Measurements from ENCODE around the gene ASB18.
"Not testable (repeated sequence)": the region's sequence is repeated elsewhere in the genome, so short reads cannot be mapped to it uniquely, and the experiment has no call there.

The ASB18 gene

GRCh38 chr2:236264256-236264655 lies at the start of gene ASB18:
TSS of gene ASB18 (minus strand) at chr2:236264406. CDS start at chr2:236264345, 61 bp downstream.
- no peak for DNase-seq

GRCh38 chr2:236311286-236311685 lies 47.1 kb upstream of the ASB18 start:
- no peak for DNase-seq

- DNase-seq: peak; percentile 2
Measured at GRCh38 chr2:236309669-236310029, 45.4 kb upstream of the ASB18 start.

- no peak for DNase-seq
Measured at GRCh38 chr2:236308855-236309668, 44.9 kb upstream of the ASB18 start.

GRCh38 chr2:236307641-236308040 lies 43.4 kb upstream of the ASB18 start:
- no peak for DNase-seq

- DNase-seq: no peak
Measured at GRCh38 chr2:236306825-236307540, 42.8 kb upstream of the ASB18 start.

- DNase-seq: no peak
Measured at GRCh38 chr2:236305964-236306605, 41.9 kb upstream of the ASB18 start.

GRCh38 chr2:236305531-236305930 lies 41.3 kb upstream of the ASB18 start:
- no peak for DNase-seq

GRCh38 chr2:236303935-236304334 lies 39.7 kb upstream of the ASB18 start:
- DNase-seq: no peak

- no peak for DNase-seq
Measured at GRCh38 chr2:236302555-236302954, 38.3 kb upstream of the ASB18 start.

- no peak for DNase-seq
Measured at GRCh38 chr2:236298924-236299475, 34.8 kb upstream of the ASB18 start.

GRCh38 chr2:236295481-236295880 lies 31.3 kb upstream of the ASB18 start:
- DNase-seq: no peak

- DNase-seq: no peak
Measured at GRCh38 chr2:236294647-236295046, 30.4 kb upstream of the ASB18 start.

- no peak for DNase-seq
Measured at GRCh38 chr2:236293241-236293810, 29.1 kb upstream of the ASB18 start.

- DNase-seq: no peak
Measured at GRCh38 chr2:236291911-236292310, 27.7 kb upstream of the ASB18 start.

- no peak for DNase-seq
Measured at GRCh38 chr2:236291476-236291875, 27.3 kb upstream of the ASB18 start.

- DNase-seq: no peak
Measured at GRCh38 chr2:236290742-236291425, 26.7 kb upstream of the ASB18 start.

GRCh38 chr2:236289766-236290462 lies 25.7 kb upstream of the ASB18 start:
- DNase-seq: no peak

GRCh38 chr2:236288373-236288772 lies 24.2 kb upstream of the ASB18 start:
- DNase-seq: not testable (repeated sequence)

- DNase-seq: no peak
Measured at GRCh38 chr2:236287656-236288055, 23.4 kb upstream of the ASB18 start.

- DNase-seq: no peak
Measured at GRCh38 chr2:236286873-236287545, 22.8 kb upstream of the ASB18 start.

Data from activated CD4-positive, alpha-beta T cell treated with anti-CD3 and anti-CD28 coated beads, Interleukin-2, Interleukin-6, amounts not matched to agents 100 ng/mL and 50 ng/mL, durations not matched to agents 16 hours and 8 hours (primary cell).